G401 (cell line): ENCODE data around the gene NAGS. TPM values are rescaled to one million over a fixed set of nuclear protein-coding genes. Genes with fewer than 3 reads are reported as not detected.
"Not testable (repeated sequence)": the region's sequence is repeated elsewhere in the genome, so short reads cannot be mapped to it uniquely, and the experiment has no call there.

Experiments used
- DNase-seq: peaks from one replicate; pipeline ENCODE4 v3.0.0-alpha.2; 2015; ENCODE audit warnings: low spot score
- in situ Hi-C: cut with HindIII; loops from 2 replicates; pipeline ENCODE4 v1.10.0; 2016; ENCODE audit warnings: low sequenced_read_pairs, mixed read lengths
- total RNA-seq: library from RNA; depleted of rRNA; stranded (reverse); fragments of >200 nt; shearing (Covaris generic); gene quantifications from 2 replicates; pipeline ENCODE4 v1.2.3, GENCODE V29; 2014

Gene NAGS
- total RNA-seq, 1 experiment from 2014 or later: 4.7 TPM

- in situ Hi-C loops: no loop called here
- DNase-seq: no peak
Measured at GRCh38 chr17:44004761-44005526, 522 bp downstream of the NAGS start.

- in situ Hi-C loops: no loop called here
- DNase-seq: no peak
Measured at GRCh38 chr17:44005527-44006271, 1.3 kb downstream of the NAGS start.

- no peak for DNase-seq
- in situ Hi-C loops: no loop called here
Measured at GRCh38 chr17:44006272-44006597, 1.8 kb downstream of the NAGS start.

- peak; percentile 74 for DNase-seq
- in situ Hi-C loops: no loop called here
Measured at GRCh38 chr17:44006598-44007345, 2.4 kb downstream of the NAGS start.

GRCh38 chr17:44007346-44008204 is 3.2 kb downstream of the NAGS start:
- in situ Hi-C loops: no loop called here
- DNase-seq: no peak

GRCh38 chr17:44008205-44008909 is 3.9 kb downstream of the NAGS start:
- DNase-seq: no peak
- in situ Hi-C loops: no loop called here

GRCh38 chr17:44010966-44011647 is 6.7 kb downstream of the NAGS start:
- no peak for DNase-seq
- in situ Hi-C loops: no loop called here

GRCh38 chr17:44011876-44012275 is 7.5 kb downstream of the NAGS start:
- in situ Hi-C loops: no loop called here
- no peak for DNase-seq

GRCh38 chr17:44012391-44012790 is 8.0 kb downstream of the NAGS start:
- DNase-seq: no peak
- in situ Hi-C loops: no loop called here

GRCh38 chr17:44012874-44013273 is 8.5 kb downstream of the NAGS start:
- DNase-seq: no peak
- in situ Hi-C loops: no loop called here

- in situ Hi-C loops: no loop called here
- DNase-seq: no peak
Measured at GRCh38 chr17:44014133-44014436, 9.7 kb downstream of the NAGS start.

- peak; percentile 93 for DNase-seq
- in situ Hi-C loops: no loop called here
Measured at GRCh38 chr17:44014437-44015172, 10.2 kb downstream of the NAGS start, which contains the start of gene TMEM101. TMEM101 (minus strand) TSS chr17:44014963; CDS start chr17:44014952, 11 bp downstream.

GRCh38 chr17:44021227-44021626 is 16.8 kb downstream of the NAGS start:
- in situ Hi-C loops, DNase-seq: not testable (repeated sequence)

GRCh38 chr17:44022246-44022645 is 17.8 kb downstream of the NAGS start:
- DNase-seq: no peak

GRCh38 chr17:44023545-44024270 is 19.3 kb downstream of the NAGS start:
- no peak for DNase-seq
- in situ Hi-C loops: no loop called here

More at GRCh38 chr17:44022246-44022645, 17.8 kb downstream of the NAGS start:
- in situ Hi-C loops: no loop called here

GRCh38 chr17:44024271-44024663 is 19.8 kb downstream of the NAGS start:
- DNase-seq: peak; percentile 95
- in situ Hi-C loops: no loop called here

- no peak for DNase-seq
Measured at GRCh38 chr17:44024853-44025252, 20.4 kb downstream of the NAGS start.

More at GRCh38 chr17:44024853-44025252, 20.4 kb downstream of the NAGS start:
- in situ Hi-C loops: no loop called here
